Heart left ventricle (tissue), 16 donors: ENCODE measurements around the gene RERG. TPM values are rescaled to one million over a fixed set of nuclear protein-coding genes. Genes with fewer than 3 reads are reported as not detected.
"Not testable (repeated sequence)": the region's sequence is repeated elsewhere in the genome, so short reads cannot be mapped to it uniquely, and the experiment has no call there.

Experiments
- ATAC-seq, 4 donors: fragments of 200-7000 bp; cut with Tn5 transposase; one replicate each; pipeline ENCODE4 v1.9.1; 2020 to 2022; ENCODE audit warnings: moderate library complexity in 4 of 4, mild to moderate bottlenecking in 3 of 4, moderate number of reproducible peaks in 1 of 4
- DNase-seq, 5 donors: peaks; one replicate each; pipeline ENCODE4 v3.0.0-alpha.2; 2020
- H3K27ac ChIP-seq, 12 donors: fragments of 200-600 bp; sonication (generic) in 4 of 12; one replicate each; pipeline versions ENCODE4 v1.5.0 to v1.8.0; 2016 to 2022; ENCODE audit warnings: mild to moderate bottlenecking in 2 of 12
- H3K27me3 ChIP-seq, 9 donors: fragments of 200-600 bp; sonication (generic) in 2 of 9; one replicate each; pipeline versions ENCODE4 v1.5.1 to v1.8.0; 2016 to 2022; ENCODE audit warnings: mild to moderate bottlenecking in 3 of 9
- H3K36me3 ChIP-seq, 9 donors: fragments of 200-600 bp; sonication (generic) in 2 of 9; one replicate each; pipeline versions ENCODE4 v1.5.0 to v1.8.0; 2018 to 2022; ENCODE audit warnings: mild to moderate bottlenecking in 2 of 9
- H3K4me1 ChIP-seq, 12 donors: fragments of 200-600 bp; sonication (generic) in 4 of 12; one replicate each; pipeline versions ENCODE4 v1.5.0 to v1.8.0; 2016 to 2022; ENCODE audit warnings: mild to moderate bottlenecking in 3 of 12
- H3K4me3 ChIP-seq, 12 donors: fragments of 200-600 bp; sonication (generic) in 4 of 12; one replicate each; pipeline versions ENCODE4 v1.5.0 to v1.8.0; 2017 to 2022; ENCODE audit warnings: mild to moderate bottlenecking in 9 of 12, moderate library complexity in 4 of 12
- H3K9me3 ChIP-seq, 12 donors: fragments of 200-600 bp; sonication (generic) in 4 of 12; one replicate each; pipeline versions ENCODE4 v1.5.0 to v1.8.0; 2016 to 2022; ENCODE audit warnings: mild to moderate bottlenecking in 1 of 12
- CTCF ChIP-seq, 12 donors: fragments of 200-600 bp; sonication (generic) in 4 of 12; IDR thresholded peaks; one replicate each; pipeline versions ENCODE4 v1.5.0 to v1.8.0; 2018 to 2022; ENCODE audit warnings: antibody characterized with exemption in 12 of 12, mild to moderate bottlenecking in 5 of 12
- POLR2A ChIP-seq, 2 donors: fragments of 450-650 bp; IDR thresholded peaks; one replicate each; pipeline ENCODE4 v1.6.1; 2017; ENCODE audit warnings: antibody characterized with exemption in 2 of 2, mild to moderate bottlenecking in 2 of 2, moderate library complexity in 2 of 2
- WGBS, 4 donors: extraction: QIAGEN DNeasy Blood & Tissue Kit in 2 of 4; methylation state at CpG; one replicate each; pipeline versions ENCODE4 v1.1.5 to v1.1.7; 2013 to 2018; 5-methylcytosine and 5-hydroxymethylcytosine counted together
- intact Hi-C, 10 donors: fragments of 100-400 bp; cut with DNase I; formaldehyde crosslinking; loops; one replicate each; pipeline versions ENCODE4 v1.11.1 to v1.14.2; 2022
- polyA plus RNA-seq, 2 donors: library from polyadenylated mRNA; stranded (reverse); fragments of 200-250 nt; gene quantifications; one replicate each; pipeline ENCODE4 v1.2.3, GENCODE V29; 2013
- total RNA-seq, 9 donors: library from RNA; depleted of rRNA in 2 of 9; stranded (reverse); fragments of >200 nt in 2 of 9; fragmentation: NEBNext Ultra II Directional in 3 of 9; extraction: Animal tissue kit (Norgen Biotek cat#: 25700) in 3 of 9; gene quantifications; one replicate each; pipeline versions ENCODE4 v1.1.0 to v1.2.4, GENCODE V29; 2016 to 2023
- donor health status: ischemic (EF 13 %, LVEDD 7.1; RV severe dilation, severe dysfunction).
- donor health status: healthy with polysubstance abuse.
- donor health status: DM: no; HTN: yes; CAD: no.
- donor health status: DM: no; HTN: no; CAD: no.
- donor health status: ischemic (EF 25% LVEDD 6.9; RV normal size, moderate dysfunction).
- donor health status: ischemic (EF 25% LVEDD 5.7; RV mildly dilated, moderate dysfunction).
- donor health status: healthy.
- donor health status: DM: yes; HTN: yes; CAD: no.
- donor health status: ischemic (EF 35%, LVEDD 5.7; RV mildly dilated, moderate dysfunction).
- donor health status: nonischemic (EF 11% LVEDD 7.7; RV severe dilation, severe dysfunction).
- donor health status: DM: yes; HTN: yes; CAD: no.
- donor health status: PGD.
- donor health status: ischemic (EF 29% LVEDD 5.4; RV normal size, mild dysfunction).
- donor health status: nonischemic (EF 23%, LVEDD 6.1; RV moderate dilation, normal function).

RERG gene
- total and polyA plus RNA-seq, 11 donors, result 2.9 to 17.7 (median 4.2) TPM

GRCh38 chr12:15230751-15231150, 9.5 kb upstream of the RERG start:
- H3K27ac ChIP-seq, result no peak overlapping the region

GRCh38 chr12:15230137-15230536, 8.9 kb upstream of the RERG start:
- no peak for ATAC-seq
- H3K27me3 ChIP-seq, result peaks cover 0 to 10% (median 0%) of the 10 kb centered on the region in 9 donors
- no peaks in the 10 kb centered on the region for H3K36me3 ChIP-seq
- DNase-seq, result no peak
- peaks cover 0 to 8% (median 0%) of the 10 kb centered on the region in 12 donors for H3K4me1 ChIP-seq
- TF ChIP-seq CTCF (IDR thresholded peaks at IDR 0.05) (no peak), POLR2A (IDR thresholded peaks at IDR 0.05) (no peak)
- no peak overlapping the region for H3K27ac ChIP-seq
- H3K4me3 ChIP-seq, result no peak overlapping the region
- intact Hi-C loops, result no loop called here
- H3K9me3 ChIP-seq, result no peaks in the 10 kb centered on the region

More at GRCh38 chr12:15230751-15231150, 9.5 kb upstream of the RERG start:
- Histone ChIP-seq H3K4me3 (no peak overlapping the region), H3K4me1 (peaks cover 0 to 8% (median 0%) of the 10 kb centered on the region in 12 donors), H3K27me3 (peaks cover 0 to 10% (median 0%) of the 10 kb centered on the region in 9 donors), H3K9me3 (no peaks in the 10 kb centered on the region), H3K36me3 (no peaks in the 10 kb centered on the region)
- no peak for DNase-seq
- intact Hi-C loops, result no loop called here
- ATAC-seq, result no peak
- TF ChIP-seq POLR2A (IDR thresholded peaks at IDR 0.05), result no peak
- no peak for TF ChIP-seq CTCF (IDR thresholded peaks at IDR 0.05)

- DNase-seq, result peak in 2 of 5 donors; percentile 16 to 45
- Histone ChIP-seq H3K4me1 (peaks cover 0 to 9% (median 0%) of the 10 kb centered on the region in 12 donors), H3K4me3 (no peak overlapping the region), H3K36me3 (no peaks in the 10 kb centered on the region), H3K27me3 (peaks cover 0 to 16% (median 3%) of the 10 kb centered on the region in 9 donors), H3K27ac (peak overlapping the region in 1 of 12 donors; percentile 45), H3K9me3 (no peaks in the 10 kb centered on the region)
- 12 to 19% (median 18%) methylated on average over 5 of the region's 5 CpGs for WGBS, 4 donors
- TF ChIP-seq POLR2A (IDR thresholded peaks at IDR 0.05) (no peak), CTCF (IDR thresholded peaks at IDR 0.05) (peak; percentile 31 to 67 (median 46))
- peak in 3 of 4 donors; percentile 29 to 48 (median 42) for ATAC-seq
- intact Hi-C loops, result loop anchor here in 8 of 10 donors (5.0 to 10.0 kb wide), 4 partner anchors 40 to 382 kb away; partner anchors contain the start of gene ART4 (in 3 of the 8)
Measured at GRCh38 chr12:15227004-15227679, 5.9 kb upstream of the RERG start.

- ATAC-seq, H3K27ac ChIP-seq, H3K4me3 ChIP-seq, DNase-seq, H3K36me3 ChIP-seq, H3K9me3 ChIP-seq: not testable (repeated sequence)
- Histone ChIP-seq H3K4me1 (peaks cover 0 to 17% (median 5%) of the 10 kb centered on the region in 12 donors), H3K27me3 (peaks cover 0 to 26% (median 3%) of the 10 kb centered on the region in 9 donors)
- intact Hi-C loops, result loop anchor here in 8 of 10 donors (2.0 to 10.0 kb wide), 5 partner anchors 41 to 381 kb away; partner anchors contain the start of gene ART4 (in 3 of the 8)
- WGBS, 4 donors, result 55 to 78% (median 65%) methylated on average over 2 to 3 of the region's 3 CpGs
Measured at GRCh38 chr12:15225863-15226218, 4.6 kb upstream of the RERG start.
